ENCODE measurements around the gene MOB3C.
"Not testable (repeated sequence)": the region's sequence is repeated elsewhere in the genome, so short reads cannot be mapped to it uniquely, and the experiment has no call there.

Gene MOB3C

GRCh38 chr1:46652321-46653100 lies 35.9 kb upstream of the MOB3C start:
- peak overlapping the region; percentile 34 for H3K27ac ChIP-seq (ENCODE audit: low read length)
- peaks cover 0 to 9% of the 10 kb centered on the region in 2 donors for H3K9me3 ChIP-seq (ENCODE audit: control insufficient read depth in 1 of 2, low read length in 2 of 2)
- peaks cover 22 to 37% of the 10 kb centered on the region in 2 donors for H3K36me3 ChIP-seq (ENCODE audit: control insufficient read depth in 1 of 2, insufficient read depth in 2 of 2, low read length in 2 of 2)
- H3K4me1 ChIP-seq (ENCODE audit: control insufficient read depth in 1 of 2, insufficient read depth in 2 of 2, low read length in 2 of 2), result peaks cover 0 to 7% of the 10 kb centered on the region in 2 donors
- H3K4me3 ChIP-seq (ENCODE audit: low read depth in 1 of 2, low read length in 2 of 2), result no peak overlapping the region
- H3K27me3 ChIP-seq (ENCODE audit: low read depth, low read length), result no peaks in the 10 kb centered on the region

GRCh38 chr1:46651152-46651551 lies 34.5 kb upstream of the MOB3C start:
- not testable (repeated sequence) for H3K27ac ChIP-seq (ENCODE audit: low read length); H3K27me3 ChIP-seq (ENCODE audit: low read depth, low read length); H3K9me3 ChIP-seq (ENCODE audit: control insufficient read depth in 1 of 2, low read length in 2 of 2); H3K4me3 ChIP-seq (ENCODE audit: low read depth in 1 of 2, low read length in 2 of 2)
- H3K36me3 ChIP-seq (ENCODE audit: control insufficient read depth in 1 of 2, insufficient read depth in 2 of 2, low read length in 2 of 2), result peaks cover 13 to 42% of the 10 kb centered on the region in 2 donors
- peaks cover 0 to 11% of the 10 kb centered on the region in 2 donors for H3K4me1 ChIP-seq (ENCODE audit: control insufficient read depth in 1 of 2, insufficient read depth in 2 of 2, low read length in 2 of 2)

GRCh38 chr1:46650491-46650890 lies 33.9 kb upstream of the MOB3C start:
- Histone ChIP-seq H3K27me3 (ENCODE audit: low read depth, low read length) (no peaks in the 10 kb centered on the region), H3K36me3 (ENCODE audit: control insufficient read depth in 1 of 2, insufficient read depth in 2 of 2, low read length in 2 of 2) (peaks cover 7 to 42% of the 10 kb centered on the region in 2 donors)

GRCh38 chr1:46649764-46650163 lies 33.2 kb upstream of the MOB3C start:
- Histone ChIP-seq H3K27ac (ENCODE audit: low read length) (no peak overlapping the region), H3K27me3 (ENCODE audit: low read depth, low read length) (no peaks in the 10 kb centered on the region), H3K9me3 (ENCODE audit: control insufficient read depth in 1 of 2, low read length in 2 of 2) (peaks cover 0 to 9% of the 10 kb centered on the region in 2 donors), H3K4me1 (ENCODE audit: control insufficient read depth in 1 of 2, insufficient read depth in 2 of 2, low read length in 2 of 2) (peaks cover 0 to 11% of the 10 kb centered on the region in 2 donors), H3K36me3 (ENCODE audit: control insufficient read depth in 1 of 2, insufficient read depth in 2 of 2, low read length in 2 of 2) (peaks cover 6 to 40% of the 10 kb centered on the region in 2 donors), H3K4me3 (ENCODE audit: low read depth in 1 of 2, low read length in 2 of 2) (no peak overlapping the region)

More at GRCh38 chr1:46650491-46650890, 33.9 kb upstream of the MOB3C start:
- H3K4me1 ChIP-seq (ENCODE audit: control insufficient read depth in 1 of 2, insufficient read depth in 2 of 2, low read length in 2 of 2), result peaks cover 0 to 8% of the 10 kb centered on the region in 2 donors
- H3K4me3 ChIP-seq (ENCODE audit: low read depth in 1 of 2, low read length in 2 of 2), result no peak overlapping the region
- no peak overlapping the region for H3K27ac ChIP-seq (ENCODE audit: low read length)
- peaks cover 0 to 9% of the 10 kb centered on the region in 2 donors for H3K9me3 ChIP-seq (ENCODE audit: control insufficient read depth in 1 of 2, low read length in 2 of 2)

- H3K9me3 ChIP-seq (ENCODE audit: control insufficient read depth in 1 of 2, low read length in 2 of 2), result peaks cover 0 to 9% of the 10 kb centered on the region in 2 donors
Observed at GRCh38 chr1:46647611-46648010, 31.0 kb upstream of the MOB3C start.

GRCh38 chr1:46646844-46647243 lies 30.2 kb upstream of the MOB3C start:
- Histone ChIP-seq H3K4me1 (ENCODE audit: control insufficient read depth in 1 of 2, insufficient read depth in 2 of 2, low read length in 2 of 2) (peaks cover 0 to 18% of the 10 kb centered on the region in 2 donors), H3K27me3 (ENCODE audit: low read depth, low read length) (no peaks in the 10 kb centered on the region), H3K9me3 (ENCODE audit: control insufficient read depth in 1 of 2, low read length in 2 of 2) (peaks cover 0 to 9% of the 10 kb centered on the region in 2 donors), H3K4me3 (ENCODE audit: low read depth in 1 of 2, low read length in 2 of 2) (no peak overlapping the region), H3K27ac (ENCODE audit: low read length) (no peak overlapping the region), H3K36me3 (ENCODE audit: control insufficient read depth in 1 of 2, insufficient read depth in 2 of 2, low read length in 2 of 2) (peaks cover 11 to 33% of the 10 kb centered on the region in 2 donors)

More at GRCh38 chr1:46647611-46648010, 31.0 kb upstream of the MOB3C start:
- H3K36me3 ChIP-seq (ENCODE audit: control insufficient read depth in 1 of 2, insufficient read depth in 2 of 2, low read length in 2 of 2), result peaks cover 6 to 31% of the 10 kb centered on the region in 2 donors
- H3K27me3 ChIP-seq (ENCODE audit: low read depth, low read length), result no peaks in the 10 kb centered on the region
- peaks cover 0 to 18% of the 10 kb centered on the region in 2 donors for H3K4me1 ChIP-seq (ENCODE audit: control insufficient read depth in 1 of 2, insufficient read depth in 2 of 2, low read length in 2 of 2)
- no peak overlapping the region for H3K27ac ChIP-seq (ENCODE audit: low read length)
- no peak overlapping the region for H3K4me3 ChIP-seq (ENCODE audit: low read depth in 1 of 2, low read length in 2 of 2)

GRCh38 chr1:46646331-46646730 lies 29.7 kb upstream of the MOB3C start:
- Histone ChIP-seq H3K36me3 (ENCODE audit: control insufficient read depth in 1 of 2, insufficient read depth in 2 of 2, low read length in 2 of 2) (peaks cover 15 to 39% of the 10 kb centered on the region in 2 donors), H3K4me3 (ENCODE audit: low read depth in 1 of 2, low read length in 2 of 2) (no peak overlapping the region), H3K27ac (ENCODE audit: low read length) (no peak overlapping the region), H3K4me1 (ENCODE audit: control insufficient read depth in 1 of 2, insufficient read depth in 2 of 2, low read length in 2 of 2) (peaks cover 0 to 18% of the 10 kb centered on the region in 2 donors), H3K27me3 (ENCODE audit: low read depth, low read length) (no peaks in the 10 kb centered on the region), H3K9me3 (ENCODE audit: control insufficient read depth in 1 of 2, low read length in 2 of 2) (peaks cover 0 to 9% of the 10 kb centered on the region in 2 donors)

- peaks cover 0 to 9% of the 10 kb centered on the region in 2 donors for H3K9me3 ChIP-seq (ENCODE audit: control insufficient read depth in 1 of 2, low read length in 2 of 2)
- peaks cover 0 to 18% of the 10 kb centered on the region in 2 donors for H3K4me1 ChIP-seq (ENCODE audit: control insufficient read depth in 1 of 2, insufficient read depth in 2 of 2, low read length in 2 of 2)
- H3K4me3 ChIP-seq (ENCODE audit: low read depth in 1 of 2, low read length in 2 of 2), result no peak overlapping the region
- H3K27me3 ChIP-seq (ENCODE audit: low read depth, low read length), result no peaks in the 10 kb centered on the region
- no peak overlapping the region for H3K27ac ChIP-seq (ENCODE audit: low read length)
- H3K36me3 ChIP-seq (ENCODE audit: control insufficient read depth in 1 of 2, insufficient read depth in 2 of 2, low read length in 2 of 2), result peaks cover 15 to 40% of the 10 kb centered on the region in 2 donors
Observed at GRCh38 chr1:46645815-46646214, 29.2 kb upstream of the MOB3C start.

GRCh38 chr1:46643368-46643775 lies 26.8 kb upstream of the MOB3C start:
- no peaks in the 10 kb centered on the region for H3K9me3 ChIP-seq (ENCODE audit: control insufficient read depth in 1 of 2, low read length in 2 of 2)
- H3K27ac ChIP-seq (ENCODE audit: low read length), result no peak overlapping the region
- no peaks in the 10 kb centered on the region for H3K27me3 ChIP-seq (ENCODE audit: low read depth, low read length)
- peaks cover 10 to 23% of the 10 kb centered on the region in 2 donors for H3K36me3 ChIP-seq (ENCODE audit: control insufficient read depth in 1 of 2, insufficient read depth in 2 of 2, low read length in 2 of 2)
- H3K4me1 ChIP-seq (ENCODE audit: control insufficient read depth in 1 of 2, insufficient read depth in 2 of 2, low read length in 2 of 2), result peaks cover 0 to 18% of the 10 kb centered on the region in 2 donors
- H3K4me3 ChIP-seq (ENCODE audit: low read depth in 1 of 2, low read length in 2 of 2), result no peak overlapping the region

- no peaks in the 10 kb centered on the region for H3K27me3 ChIP-seq (ENCODE audit: low read depth, low read length)
- no peak overlapping the region for H3K27ac ChIP-seq (ENCODE audit: low read length)
- no peak overlapping the region for H3K4me3 ChIP-seq (ENCODE audit: low read depth in 1 of 2, low read length in 2 of 2)
- H3K4me1 ChIP-seq (ENCODE audit: control insufficient read depth in 1 of 2, insufficient read depth in 2 of 2, low read length in 2 of 2), result peaks cover 0 to 26% of the 10 kb centered on the region in 2 donors
- no peaks in the 10 kb centered on the region for H3K9me3 ChIP-seq (ENCODE audit: control insufficient read depth in 1 of 2, low read length in 2 of 2)
- peaks cover 15 to 17% of the 10 kb centered on the region in 2 donors for H3K36me3 ChIP-seq (ENCODE audit: control insufficient read depth in 1 of 2, insufficient read depth in 2 of 2, low read length in 2 of 2)
Observed at GRCh38 chr1:46642115-46642680, 25.6 kb upstream of the MOB3C start.

- H3K36me3 ChIP-seq (ENCODE audit: control insufficient read depth in 1 of 2, insufficient read depth in 2 of 2, low read length in 2 of 2), result peaks cover 26 to 31% of the 10 kb centered on the region in 2 donors
Observed at GRCh38 chr1:46639547-46639946, 22.9 kb upstream of the MOB3C start.

More at GRCh38 chr1:46639547-46639946, 22.9 kb upstream of the MOB3C start:
- peaks cover 0 to 23% of the 10 kb centered on the region in 2 donors for H3K4me1 ChIP-seq (ENCODE audit: control insufficient read depth in 1 of 2, insufficient read depth in 2 of 2, low read length in 2 of 2)
- no peaks in the 10 kb centered on the region for H3K27me3 ChIP-seq (ENCODE audit: low read depth, low read length)
- no peak overlapping the region for H3K4me3 ChIP-seq (ENCODE audit: low read depth in 1 of 2, low read length in 2 of 2)
- H3K9me3 ChIP-seq (ENCODE audit: control insufficient read depth in 1 of 2, low read length in 2 of 2), result no peaks in the 10 kb centered on the region
- H3K27ac ChIP-seq (ENCODE audit: low read length), result no peak overlapping the region
